GM12875 (cell line): ENCODE data around the gene PCDHGA6.
"Not testable (repeated sequence)": the region's sequence is repeated elsewhere in the genome, so short reads cannot be mapped to it uniquely, and the experiment has no call there.

Experiments
- H3K4me3 ChIP-seq: one replicate; pipeline ENCODE4 v1.5.1; 2011; ENCODE audit warnings: low read depth, low read length, control low read depth
- CTCF ChIP-seq: IDR thresholded peaks from 2 replicates; pipeline ENCODE4 v1.5.1; 2011; ENCODE audit warnings: low read depth, mild to moderate bottlenecking, control low read depth, inconsistent platforms, low read length, moderate library complexity, borderline replicate concordance; ENCODE audit not compliant: insufficient read depth

The PCDHGA6 gene

DNA sequence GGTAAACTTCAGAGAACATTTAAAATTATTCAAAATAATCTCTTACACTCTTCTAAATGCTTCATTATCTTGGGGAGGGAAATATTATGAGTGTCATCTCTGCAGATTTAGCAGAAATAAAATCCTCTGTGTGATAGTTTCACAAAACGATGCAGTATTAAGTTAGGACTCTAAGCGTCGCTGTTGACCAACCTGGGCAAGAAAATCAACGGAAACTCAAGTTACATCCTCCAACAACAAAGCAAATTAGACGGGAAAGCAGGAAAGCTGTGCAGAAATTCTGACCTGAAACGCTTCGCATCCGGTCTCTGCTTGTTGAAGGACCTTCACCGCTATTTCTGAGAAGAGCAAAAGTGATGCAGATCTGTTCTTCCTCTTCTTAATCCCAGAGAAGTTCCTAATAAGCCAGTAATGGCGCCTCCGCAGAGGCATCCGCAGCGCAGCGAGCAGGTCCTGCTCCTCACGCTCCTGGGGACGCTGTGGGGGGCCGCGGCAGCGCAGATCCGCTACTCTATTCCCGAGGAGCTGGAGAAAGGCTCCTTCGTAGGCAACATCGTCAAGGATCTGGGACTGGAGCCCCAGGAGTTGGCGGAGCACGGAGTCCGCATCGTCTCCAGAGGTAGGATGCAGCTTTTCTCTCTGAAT lies at the start of gene PCDHGA6:
PCDHGA6 (plus strand) TSS at position 219 of the 645 bp plus-strand sequence; CDS start at position 412, 193 bp downstream.
- TF ChIP-seq CTCF, result peak; percentile 24; the same call in 1 of the 2 replicates
- H3K4me3 ChIP-seq, result no peak within 1 kb of the TSS

DNA sequence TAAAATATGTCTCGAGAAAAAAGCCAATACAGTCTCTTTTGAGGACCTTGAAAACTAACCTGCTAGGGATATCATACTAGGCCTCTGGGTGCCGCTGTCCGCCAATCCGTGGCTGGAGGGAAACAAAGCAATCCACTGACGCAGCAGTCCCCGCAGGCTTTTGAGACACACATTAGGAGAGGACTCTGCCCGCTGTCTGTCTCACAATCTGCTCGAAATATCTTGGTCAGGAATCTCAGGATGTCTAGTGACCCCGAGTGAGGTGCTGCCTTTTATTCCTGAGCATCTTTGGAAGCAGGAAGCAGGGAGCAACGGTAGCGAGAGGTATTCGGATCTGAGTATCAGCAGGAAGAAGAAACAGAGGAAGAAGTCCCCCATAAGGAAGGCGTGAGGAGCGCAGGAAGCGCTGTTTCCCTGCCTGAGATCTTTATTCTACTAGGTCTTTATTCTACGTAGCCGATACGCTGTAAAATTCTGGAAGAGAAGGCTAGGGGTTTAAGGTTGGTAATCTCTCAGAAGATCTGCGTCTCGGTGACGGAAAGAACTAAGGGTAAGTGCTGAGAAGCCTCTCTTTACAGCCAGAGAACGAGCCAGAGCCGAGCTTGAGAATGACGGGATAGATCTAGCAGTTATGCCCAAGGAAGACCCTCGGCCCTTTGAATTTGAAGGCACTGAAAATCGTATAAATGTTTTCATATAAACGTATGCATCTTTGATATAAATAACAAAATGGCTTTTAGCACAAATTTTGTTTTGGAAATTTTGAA lies 47.4 kb upstream of the PCDHGA6 start:
- no peak overlapping the region for H3K4me3 ChIP-seq
- TF ChIP-seq CTCF, result peak; percentile 58; the same call in 1 of the 2 replicates

- H3K4me3 ChIP-seq, result no peak overlapping the region
These were observed 45.5 kb upstream of the PCDHGA6 start for GRCh38 chr5:141328231-141328630.

GRCh38 chr5:141330299-141331080 lies 43.2 kb upstream of the PCDHGA6 start, which contains the start of gene PCDHGA1:
TSS of gene PCDHGA1 (plus strand) at chr5:141330514.
- TF ChIP-seq CTCF, result peak; percentile 40; the same call in 1 of the 2 replicates
- H3K4me3 ChIP-seq, result no peak within 1 kb of the TSS

More at GRCh38 chr5:141328231-141328630, 45.5 kb upstream of the PCDHGA6 start:
- no peak for TF ChIP-seq CTCF

GRCh38 chr5:141332571-141332970 lies 41.1 kb upstream of the PCDHGA6 start:
- H3K4me3 ChIP-seq, result not testable (repeated sequence)

GRCh38 chr5:141338538-141339306 lies 35.0 kb upstream of the PCDHGA6 start, which contains the start of gene PCDHGA2:
TSS of gene PCDHGA2 (plus strand) at chr5:141338760.
- TF ChIP-seq CTCF, result peak; percentile 26; the same call in 1 of the 2 replicates

GRCh38 chr5:141340781-141341354 lies 32.8 kb upstream of the PCDHGA6 start:
- H3K4me3 ChIP-seq, result not testable (repeated sequence)

More at GRCh38 chr5:141338538-141339306, 35.0 kb upstream of the PCDHGA6 start, which contains the start of gene PCDHGA2:
- H3K4me3 ChIP-seq, result no peak within 1 kb of the TSS
